Activated CD4-positive, alpha-beta T cell treated with anti-CD3 and anti-CD28 coated beads for 36 hours (primary cell): ENCODE measurements around the gene SLITRK6. TPM values are rescaled to one million over a fixed set of nuclear protein-coding genes. Genes with fewer than 3 reads are reported as not detected.

Experiments used
- ATAC-seq: fragments of 200-7000 bp; cut with Tn5 transposase; one replicate; pipeline ENCODE4 v1.10.0; 2021; ENCODE audit warnings: mild to moderate bottlenecking, moderate library complexity
- CTCF ChIA-PET: fragments of 350-600 bp; sonication (Branson Sonifier 250); formaldehyde crosslinking; loops from one replicate; lab custom pipeline; 2021; ENCODE audit warnings: antibody characterized with exemption; lab: Charles Lee
- POLR2A ChIA-PET: fragments of 350-600 bp; sonication (Branson Sonifier 250); formaldehyde crosslinking; loops from one replicate; lab custom pipeline; 2021; ENCODE audit warnings: antibody characterized with exemption, inconsistent platforms; lab: Charles Lee
- DNase-seq: peaks from one replicate; pipeline ENCODE4 v3.0.0-alpha.2; 2020
- H3K27ac Mint-ChIP-seq: one replicate; pipeline ENCODE4 v1.8.0; 2021; ENCODE audit warnings: mixed read lengths
- H3K27me3 Mint-ChIP-seq: one replicate; pipeline ENCODE4 v1.8.0; 2021; ENCODE audit warnings: mixed read lengths
- H3K36me3 Mint-ChIP-seq: one replicate; pipeline ENCODE4 v1.8.0; 2021; ENCODE audit warnings: low read depth, mixed read lengths
- H3K4me1 Mint-ChIP-seq: one replicate; pipeline ENCODE4 v1.8.0; 2021; ENCODE audit warnings: mixed read lengths
- H3K4me3 Mint-ChIP-seq: one replicate; pipeline ENCODE4 v1.8.0; 2021; ENCODE audit warnings: mild to moderate bottlenecking, moderate library complexity, mixed read lengths
- H3K9me3 Mint-ChIP-seq: one replicate; pipeline ENCODE4 v1.8.0; 2021; ENCODE audit warnings: low read depth, mixed read lengths
- intact Hi-C, 2 experiments: fragments of 100-400 bp; cut with DNase I in 1 of 2; cut with micrococcal nuclease in 1 of 2; formaldehyde crosslinking; loops; one replicate each; pipeline versions ENCODE4 v1.14.2 to v1.15.1; 2022 to 2024; cut with DNase I, micrococcal nuclease
- total RNA-seq, 2 experiments: library from RNA; stranded (reverse); gene quantifications; one replicate each; pipeline ENCODE4 v1.2.3, GENCODE V29; 2021

The SLITRK6 gene, protein sequence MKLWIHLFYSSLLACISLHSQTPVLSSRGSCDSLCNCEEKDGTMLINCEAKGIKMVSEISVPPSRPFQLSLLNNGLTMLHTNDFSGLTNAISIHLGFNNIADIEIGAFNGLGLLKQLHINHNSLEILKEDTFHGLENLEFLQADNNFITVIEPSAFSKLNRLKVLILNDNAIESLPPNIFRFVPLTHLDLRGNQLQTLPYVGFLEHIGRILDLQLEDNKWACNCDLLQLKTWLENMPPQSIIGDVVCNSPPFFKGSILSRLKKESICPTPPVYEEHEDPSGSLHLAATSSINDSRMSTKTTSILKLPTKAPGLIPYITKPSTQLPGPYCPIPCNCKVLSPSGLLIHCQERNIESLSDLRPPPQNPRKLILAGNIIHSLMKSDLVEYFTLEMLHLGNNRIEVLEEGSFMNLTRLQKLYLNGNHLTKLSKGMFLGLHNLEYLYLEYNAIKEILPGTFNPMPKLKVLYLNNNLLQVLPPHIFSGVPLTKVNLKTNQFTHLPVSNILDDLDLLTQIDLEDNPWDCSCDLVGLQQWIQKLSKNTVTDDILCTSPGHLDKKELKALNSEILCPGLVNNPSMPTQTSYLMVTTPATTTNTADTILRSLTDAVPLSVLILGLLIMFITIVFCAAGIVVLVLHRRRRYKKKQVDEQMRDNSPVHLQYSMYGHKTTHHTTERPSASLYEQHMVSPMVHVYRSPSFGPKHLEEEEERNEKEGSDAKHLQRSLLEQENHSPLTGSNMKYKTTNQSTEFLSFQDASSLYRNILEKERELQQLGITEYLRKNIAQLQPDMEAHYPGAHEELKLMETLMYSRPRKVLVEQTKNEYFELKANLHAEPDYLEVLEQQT
- not detected for total RNA-seq

DNA sequence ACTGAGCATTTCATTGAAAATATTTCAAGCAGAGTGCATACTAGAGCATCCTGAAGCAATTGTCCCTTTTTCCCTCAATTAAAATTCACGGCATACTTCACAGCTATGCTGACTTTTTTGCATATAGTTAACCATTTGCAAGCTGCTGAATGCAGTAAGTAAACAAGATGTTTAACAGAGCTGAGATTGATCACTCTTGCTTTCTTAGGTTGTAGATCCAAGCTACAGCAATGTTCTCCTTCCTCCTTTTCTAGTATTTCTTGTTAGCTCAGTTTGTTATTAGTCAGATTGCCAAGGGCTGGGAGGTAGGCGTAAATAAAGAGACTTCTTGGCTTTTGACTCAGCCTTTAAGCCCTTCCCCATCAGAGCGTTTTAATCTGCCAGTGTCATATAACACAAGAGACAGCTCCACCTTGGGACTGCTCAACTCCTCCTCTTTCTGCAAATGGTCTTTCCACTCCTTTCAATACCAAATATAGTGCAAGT lies at the start of gene SLITRK6:
TSS of gene SLITRK6 (minus strand) at position 323 of the 486 bp plus-strand sequence. CDS start 2,911 bp downstream, outside the sequence.
- ATAC-seq (no peak), DNase-seq (no peak)
- Mint-ChIP-seq H3K9me3 (no peaks in the 10 kb centered on the region), H3K27ac (no peak within 1 kb of the TSS), H3K36me3 (no peaks in the 10 kb centered on the region), H3K4me1 (no peaks in the 10 kb centered on the region), H3K27me3 (no peaks in the 10 kb centered on the region), H3K4me3 (no peak within 1 kb of the TSS)
- intact Hi-C loops, result no loop called here
- ChIA-PET POLR2A (no interaction called here), CTCF (no interaction called here)

- no peaks in the 10 kb centered on the region for H3K27me3 Mint-ChIP-seq
These were observed 47.8 kb upstream of the SLITRK6 start for GRCh38 chr13:85847012-85847411.

DNA sequence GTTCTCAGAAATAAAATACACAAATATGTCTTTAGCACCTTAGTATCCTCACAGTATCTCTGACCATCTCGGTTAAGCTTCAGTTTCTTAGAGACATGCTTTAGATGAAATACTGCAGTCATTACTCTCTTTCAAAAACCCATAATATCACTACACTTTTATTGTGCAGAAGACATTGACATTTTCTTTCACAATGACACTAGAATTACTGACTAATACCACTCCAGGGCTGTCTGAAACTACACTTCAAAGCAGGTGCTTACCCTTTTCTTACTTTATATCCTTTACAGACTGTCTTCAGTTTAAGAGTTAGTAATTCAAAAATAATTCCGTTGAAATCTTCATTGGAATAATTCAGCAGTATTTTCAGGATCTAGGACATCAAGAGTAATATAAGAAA lies 42.2 kb upstream of the SLITRK6 start:
- no peak for ATAC-seq
- intact Hi-C loops, result no loop called here
- Mint-ChIP-seq H3K27me3 (no peaks in the 10 kb centered on the region), H3K4me1 (no peaks in the 10 kb centered on the region), H3K27ac (no peak overlapping the region), H3K36me3 (no peaks in the 10 kb centered on the region), H3K9me3 (no peaks in the 10 kb centered on the region), H3K4me3 (no peak overlapping the region)
- ChIA-PET CTCF (no interaction called here), POLR2A (no interaction called here)
- no peak for DNase-seq

More at GRCh38 chr13:85847012-85847411, 47.8 kb upstream of the SLITRK6 start:
- H3K4me1 Mint-ChIP-seq, result no peaks in the 10 kb centered on the region
- peaks cover 14% of the 10 kb centered on the region for H3K9me3 Mint-ChIP-seq
- POLR2A ChIA-PET, result no interaction called here
- H3K27ac Mint-ChIP-seq, result no peak overlapping the region
- intact Hi-C loops, result no loop called here
- no peaks in the 10 kb centered on the region for H3K36me3 Mint-ChIP-seq
- CTCF ChIA-PET, result interaction anchor here (0.6 to 1.5 kb wide), 2 partner anchors 19 to 221 kb away, joined by 3 read pairs; no protein-coding TSS in a partner anchor
- ATAC-seq, result no peak
- H3K4me3 Mint-ChIP-seq, result no peak overlapping the region
- DNase-seq, result no peak

DNA sequence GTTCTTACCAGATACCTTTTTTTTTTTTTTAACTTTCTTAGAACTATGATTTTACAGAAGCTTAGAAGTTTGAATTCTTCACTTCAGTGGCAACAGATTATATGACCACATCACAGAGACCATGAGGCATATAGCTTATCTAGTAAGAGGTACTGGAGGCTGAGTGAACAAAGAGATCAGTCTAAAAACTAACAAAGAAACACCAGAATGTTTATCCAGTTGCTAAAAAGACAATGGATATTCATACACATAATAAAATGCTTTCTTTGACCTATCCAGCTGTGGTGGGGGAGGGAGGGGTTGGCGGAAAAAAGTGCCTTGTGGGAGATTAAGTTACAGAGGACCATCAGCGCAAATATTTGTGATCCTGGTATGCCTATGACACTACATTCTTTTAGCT lies 34.7 kb upstream of the SLITRK6 start:
- ChIA-PET POLR2A (no interaction called here), CTCF (interaction anchor here (0.9 kb wide), 1 partner anchor 9 kb away, joined by 5 read pairs; no protein-coding TSS in a partner anchor)
- H3K4me3 Mint-ChIP-seq, result no peak overlapping the region
- DNase-seq (no peak), ATAC-seq (no peak)
- no peaks in the 10 kb centered on the region for H3K36me3 Mint-ChIP-seq
- no peak overlapping the region for H3K27ac Mint-ChIP-seq
- no peaks in the 10 kb centered on the region for H3K27me3 Mint-ChIP-seq
- H3K4me1 Mint-ChIP-seq, result no peaks in the 10 kb centered on the region
- no peaks in the 10 kb centered on the region for H3K9me3 Mint-ChIP-seq
- intact Hi-C loops, result no loop called here

- Mint-ChIP-seq H3K36me3 (no peaks in the 10 kb centered on the region), H3K9me3 (no peaks in the 10 kb centered on the region), H3K27ac (no peak overlapping the region), H3K4me3 (no peak overlapping the region), H3K4me1 (no peaks in the 10 kb centered on the region), H3K27me3 (no peaks in the 10 kb centered on the region)
- POLR2A ChIA-PET, result no interaction called here
- CTCF ChIA-PET, result interaction anchor here (0.9 to 1.4 kb wide), 4 partner anchors 10 to 932 kb away, joined by 3 to 4 read pairs (median 3); no protein-coding TSS in a partner anchor
- DNase-seq (no peak), ATAC-seq (no peak)
- intact Hi-C loops, result loop anchor here (1.0 to 5.0 kb wide), 3 partner anchors 911 to 932 kb away; no protein-coding TSS in a partner anchor
These were observed 29.0 kb upstream of the SLITRK6 start for GRCh38 chr13:85828094-85828684.

DNA sequence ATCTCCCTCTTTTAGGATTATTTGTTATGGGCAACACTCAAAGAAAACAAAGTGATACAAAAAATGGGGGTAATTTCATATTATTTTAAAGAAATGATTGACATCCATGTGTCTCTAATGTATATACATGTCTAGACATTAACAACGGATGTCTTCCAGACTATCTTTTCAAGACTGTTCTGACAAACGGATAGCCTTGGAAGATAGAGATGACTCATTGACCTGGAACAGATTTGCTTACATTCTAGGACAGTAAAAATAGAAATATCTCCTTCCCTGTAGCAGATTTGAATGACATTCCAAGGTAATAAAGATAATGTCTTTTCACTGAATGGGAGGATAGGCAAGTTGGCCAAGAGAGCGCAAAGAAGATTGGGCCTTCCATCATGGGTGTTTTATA lies 26.2 kb upstream of the SLITRK6 start:
- H3K27ac Mint-ChIP-seq, result no peak overlapping the region
- H3K4me3 Mint-ChIP-seq, result no peak overlapping the region
- ATAC-seq, result no peak
- CTCF ChIA-PET, result interaction anchor here (1.0 kb wide), 1 partner anchor 8 kb away, joined by 5 read pairs; no protein-coding TSS in a partner anchor
- no peak for DNase-seq
- H3K27me3 Mint-ChIP-seq, result no peaks in the 10 kb centered on the region
- no peaks in the 10 kb centered on the region for H3K4me1 Mint-ChIP-seq
- POLR2A ChIA-PET, result no interaction called here
- H3K36me3 Mint-ChIP-seq, result no peaks in the 10 kb centered on the region
- intact Hi-C loops, result loop anchor here (5.0 kb wide), 2 partner anchors 908 to 928 kb away; no protein-coding TSS in a partner anchor
- no peaks in the 10 kb centered on the region for H3K9me3 Mint-ChIP-seq

GRCh38 chr13:85823832-85824231 lies 24.6 kb upstream of the SLITRK6 start:
- no peaks in the 10 kb centered on the region for H3K4me1 Mint-ChIP-seq
- CTCF ChIA-PET, result no interaction called here
- no peak overlapping the region for H3K27ac Mint-ChIP-seq
- POLR2A ChIA-PET, result no interaction called here
- no peak overlapping the region for H3K4me3 Mint-ChIP-seq
- DNase-seq (no peak), ATAC-seq (no peak)
- no peaks in the 10 kb centered on the region for H3K27me3 Mint-ChIP-seq
- H3K36me3 Mint-ChIP-seq, result no peaks in the 10 kb centered on the region
- no peaks in the 10 kb centered on the region for H3K9me3 Mint-ChIP-seq
- intact Hi-C loops, result no loop called here

GRCh38 chr13:85819513-85819912 lies 20.3 kb upstream of the SLITRK6 start:
- H3K4me3 Mint-ChIP-seq, result no peak overlapping the region
- no peak overlapping the region for H3K27ac Mint-ChIP-seq
- no peaks in the 10 kb centered on the region for H3K9me3 Mint-ChIP-seq
- POLR2A ChIA-PET, result no interaction called here
- CTCF ChIA-PET, result no interaction called here
- no peak for ATAC-seq
- intact Hi-C loops, result no loop called here
- no peaks in the 10 kb centered on the region for H3K36me3 Mint-ChIP-seq
- DNase-seq, result no peak
- no peaks in the 10 kb centered on the region for H3K4me1 Mint-ChIP-seq
- H3K27me3 Mint-ChIP-seq, result no peaks in the 10 kb centered on the region

GRCh38 chr13:85816413-85816812 lies 17.2 kb upstream of the SLITRK6 start:
- ChIA-PET CTCF (interaction anchor here (1.2 kb wide), 1 partner anchor 12 kb away, joined by 3 read pairs; no protein-coding TSS in a partner anchor), POLR2A (no interaction called here)
- intact Hi-C loops, result no loop called here
- no peak overlapping the region for H3K4me3 Mint-ChIP-seq
- no peaks in the 10 kb centered on the region for H3K36me3 Mint-ChIP-seq
- DNase-seq (no peak), ATAC-seq (no peak)
- H3K9me3 Mint-ChIP-seq, result peaks cover 2% of the 10 kb centered on the region
- H3K4me1 Mint-ChIP-seq, result no peaks in the 10 kb centered on the region
- H3K27ac Mint-ChIP-seq, result no peak overlapping the region
- no peaks in the 10 kb centered on the region for H3K27me3 Mint-ChIP-seq

GRCh38 chr13:85812282-85812681 lies 13.1 kb upstream of the SLITRK6 start:
- intact Hi-C loops, result no loop called here

GRCh38 chr13:85808811-85809210 lies 9.6 kb upstream of the SLITRK6 start:
- CTCF ChIA-PET, result interaction anchor here (0.7 kb wide), 1 partner anchor 1509 kb away, joined by 3 read pairs; no protein-coding TSS in a partner anchor
- peaks cover 2% of the 10 kb centered on the region for H3K9me3 Mint-ChIP-seq

More at GRCh38 chr13:85812282-85812681, 13.1 kb upstream of the SLITRK6 start:
- Mint-ChIP-seq H3K36me3 (no peaks in the 10 kb centered on the region), H3K27me3 (no peaks in the 10 kb centered on the region), H3K27ac (no peak overlapping the region), H3K4me1 (no peaks in the 10 kb centered on the region), H3K9me3 (peaks cover 2% of the 10 kb centered on the region), H3K4me3 (no peak overlapping the region)
- DNase-seq (no peak), ATAC-seq (no peak)
- ChIA-PET CTCF (interaction anchor here (0.6 to 0.7 kb wide), 2 partner anchors 23 to 968 kb away, joined by 3 to 4 read pairs; no protein-coding TSS in a partner anchor), POLR2A (no interaction called here)

More at GRCh38 chr13:85808811-85809210, 9.6 kb upstream of the SLITRK6 start:
- DNase-seq (no peak), ATAC-seq (no peak)
- intact Hi-C loops, result loop anchor here in 1 of 2 experiments (5.0 kb wide), 1 partner anchor 892 kb away; no protein-coding TSS in a partner anchor
- Mint-ChIP-seq H3K4me3 (no peak overlapping the region), H3K27me3 (no peaks in the 10 kb centered on the region), H3K4me1 (no peaks in the 10 kb centered on the region), H3K27ac (no peak overlapping the region), H3K36me3 (no peaks in the 10 kb centered on the region)
- POLR2A ChIA-PET, result no interaction called here
